H9 (cell line): ENCODE measurements around the gene VWA8. TPM values are rescaled to one million over a fixed set of nuclear protein-coding genes. Genes with fewer than 3 reads are reported as not detected.
A peak's percentile ranks its signal among the peaks of the same experiment; 100 is the strongest.

Experiments used
- DNase-seq: peaks from one replicate; pipeline ENCODE4 v3.0.0-alpha.2; 2017
- H2AFZ ChIP-seq: one replicate; pipeline ENCODE4 v1.6.1; 2013; ENCODE audit warnings: mild to moderate bottlenecking, low read length, control low read depth, moderate library complexity
- H2AK5ac ChIP-seq: 2 replicates; pipeline ENCODE4 v1.6.1; 2013; ENCODE audit warnings: low read length, control low read depth, mixed read lengths; ENCODE audit not compliant: insufficient read length
- H2BK120ac ChIP-seq: one replicate; pipeline ENCODE4 v1.6.1; 2013; ENCODE audit warnings: low read depth, mild to moderate bottlenecking, low read length, control low read depth, inconsistent platforms; ENCODE audit not compliant: poor library complexity, severe bottlenecking
- H2BK12ac ChIP-seq: 2 replicates; pipeline ENCODE4 v1.6.1; 2013; ENCODE audit warnings: low read length, control low read depth, mixed read lengths, low read depth; ENCODE audit not compliant: insufficient read length
- H2BK15ac ChIP-seq: 2 replicates; pipeline ENCODE4 v1.6.1; 2013; ENCODE audit warnings: low read depth, low read length, control low read depth
- H2BK20ac ChIP-seq: one replicate; pipeline ENCODE4 v1.6.1; 2013; ENCODE audit warnings: low read depth, mild to moderate bottlenecking, low read length, control low read depth, inconsistent platforms; ENCODE audit not compliant: poor library complexity, severe bottlenecking
- H2BK5ac ChIP-seq: 2 replicates; pipeline ENCODE4 v1.6.1; 2013; ENCODE audit warnings: low read length, control low read depth, mixed read lengths; ENCODE audit not compliant: insufficient read length
- H3K14ac ChIP-seq: 2 replicates; pipeline ENCODE4 v1.6.1; 2013; ENCODE audit warnings: low read length, control low read depth; ENCODE audit not compliant: insufficient read depth
- H3K18ac ChIP-seq: 2 replicates; pipeline ENCODE4 v1.6.1; 2013; ENCODE audit warnings: low read depth, mild to moderate bottlenecking, mixed read lengths, low read length, control low read depth; ENCODE audit not compliant: insufficient read length
- H3K23ac ChIP-seq: 2 replicates; pipeline ENCODE4 v1.6.1; 2013; ENCODE audit warnings: low read length, control low read depth, mixed read lengths, low read depth; ENCODE audit not compliant: insufficient read length
- H3K23me2 ChIP-seq: 2 replicates; pipeline ENCODE4 v1.6.1; 2013; ENCODE audit warnings: low read depth, mild to moderate bottlenecking, mixed read lengths, low read length, control low read depth; ENCODE audit not compliant: insufficient read length, poor library complexity, severe bottlenecking
- H3K27ac ChIP-seq: 2 replicates; pipeline ENCODE4 v1.5.1; 2013; ENCODE audit warnings: low read length, control low read depth, mixed read lengths, low read depth; ENCODE audit not compliant: insufficient read length
- H3K27me3 ChIP-seq: 2 replicates; pipeline ENCODE4 v1.6.1; 2013; ENCODE audit warnings: low read length, control low read depth, inconsistent platforms; ENCODE audit not compliant: insufficient read depth
- H3K4ac ChIP-seq: 2 replicates; pipeline ENCODE4 v1.6.1; 2013; ENCODE audit warnings: low read depth, mild to moderate bottlenecking, control low read depth, inconsistent platforms, low read length, moderate library complexity
- H3K4me1 ChIP-seq: 2 replicates; pipeline ENCODE4 v1.6.1; 2013; ENCODE audit warnings: low read length, control low read depth, inconsistent platforms; ENCODE audit not compliant: insufficient read depth
- H3K4me2 ChIP-seq: 2 replicates; pipeline ENCODE4 v1.6.1; 2013; ENCODE audit warnings: low read length, control low read depth, mixed read lengths; ENCODE audit not compliant: insufficient read length, insufficient read depth
- H3K56ac ChIP-seq: 2 replicates; pipeline ENCODE4 v1.6.1; 2013; ENCODE audit warnings: low read depth, mild to moderate bottlenecking, mixed read lengths, low read length, control low read depth; ENCODE audit not compliant: insufficient read length
- H3K79me1 ChIP-seq: 2 replicates; pipeline ENCODE4 v1.6.1; 2013; ENCODE audit warnings: low read depth, mild to moderate bottlenecking, moderate library complexity, low read length, control low read depth, inconsistent platforms; ENCODE audit not compliant: insufficient read depth, poor library complexity, severe bottlenecking
- H3K79me2 ChIP-seq: 2 replicates; pipeline ENCODE4 v1.6.1; 2013; ENCODE audit warnings: low read length, control low read depth, inconsistent platforms; ENCODE audit not compliant: insufficient read depth
- H3K9ac ChIP-seq: 2 replicates; pipeline ENCODE4 v1.6.1; 2013; ENCODE audit warnings: low read length, control low read depth, mixed read lengths; ENCODE audit not compliant: insufficient read length; ENCODE audit errors: extremely low read depth
- H3K9me3 ChIP-seq: one replicate; pipeline ENCODE4 v1.6.1; 2013; ENCODE audit warnings: low read depth, low read length, inconsistent platforms; ENCODE audit not compliant: control insufficient read depth
- H3T11ph ChIP-seq: one replicate; pipeline ENCODE4 v1.6.1; 2013; ENCODE audit warnings: mild to moderate bottlenecking, low read length, control low read depth, inconsistent platforms
- H4K20me1 ChIP-seq: one replicate; pipeline ENCODE4 v1.6.1; 2013; ENCODE audit not compliant: control insufficient read depth, insufficient read length, insufficient read depth
- H4K5ac ChIP-seq: 2 replicates; pipeline ENCODE4 v1.6.1; 2013; ENCODE audit warnings: low read depth, mild to moderate bottlenecking, mixed read lengths, low read length, control low read depth; ENCODE audit not compliant: insufficient read length
- H4K8ac ChIP-seq: replicated peaks from 2 replicates; pipeline ENCODE4 v1.6.1; 2013; ENCODE audit warnings: low read length, control low read depth, mixed read lengths, low read depth; ENCODE audit not compliant: insufficient read length
- H4K91ac ChIP-seq: 2 replicates; pipeline ENCODE4 v1.6.1; 2013; ENCODE audit warnings: low read depth, mild to moderate bottlenecking, moderate library complexity, mixed read lengths, low read length, control low read depth; ENCODE audit not compliant: insufficient read length
- H3K27ac Mint-ChIP-seq, 3 experiments: 2 replicates in 2 of 3; 3 replicates in 1 of 3; pipeline ENCODE4 v1.8.0; 2020 to 2021; ENCODE audit warnings: mixed read lengths in 3 of 3, mild to moderate bottlenecking in 1 of 3, moderate library complexity in 1 of 3
- H3K27me3 Mint-ChIP-seq: 2 replicates; pipeline ENCODE4 v1.8.0; 2021; ENCODE audit warnings: low read depth, mild to moderate bottlenecking, moderate library complexity, mixed read lengths
- H3K36me3 Mint-ChIP-seq, 3 experiments: 2 replicates in 2 of 3; 3 replicates in 1 of 3; pipeline ENCODE4 v1.8.0; 2020 to 2021; ENCODE audit warnings: low read depth in 3 of 3, mixed read lengths in 3 of 3; ENCODE audit not compliant: insufficient read depth in 1 of 3
- H3K4me1 Mint-ChIP-seq, 2 experiments: 2 replicates each; pipeline ENCODE4 v1.8.0; 2020; ENCODE audit warnings: mixed read lengths in 2 of 2
- H3K4me3 Mint-ChIP-seq, 2 experiments: 2 replicates in 1 of 2; 3 replicates in 1 of 2; pipeline ENCODE4 v1.8.0; 2020 to 2021; ENCODE audit warnings: mild to moderate bottlenecking in 2 of 2, mixed read lengths in 2 of 2, moderate library complexity in 1 of 2
- H3K9me3 Mint-ChIP-seq, 2 experiments: 2 replicates in 1 of 2; 3 replicates in 1 of 2; pipeline ENCODE4 v1.8.0; 2020; ENCODE audit warnings: mild to moderate bottlenecking in 2 of 2, mixed read lengths in 2 of 2, moderate library complexity in 1 of 2
- WGBS: extraction: QIAGEN DNeasy Blood & Tissue Kit; methylation state at CpG from one replicate; pipeline ENCODE4 v1.1.7; 2013; ENCODE audit warnings: missing lambda C conversion rate, low lambda C conversion rate, mixed read lengths; ENCODE audit not compliant: insufficient read length; ENCODE audit errors: extremely low coverage; 5-methylcytosine and 5-hydroxymethylcytosine counted together
- total RNA-seq: library from RNA; stranded (reverse); gene quantifications from 2 replicates; pipeline ENCODE4 v1.2.1, GENCODE V29; 2021
- TF ChIP-seq, protein P1 (sequence below): fragments of 200-600 bp; sonication (generic); conservative IDR thresholded peaks from 3 replicates; pipeline ENCODE4 v1.8.0; 2021; ENCODE audit warnings: antibody characterized with exemption, mild to moderate bottlenecking

VWA8 gene
- total RNA-seq, 1 experiment from 2014 or later = 17.4 TPM

DNA sequence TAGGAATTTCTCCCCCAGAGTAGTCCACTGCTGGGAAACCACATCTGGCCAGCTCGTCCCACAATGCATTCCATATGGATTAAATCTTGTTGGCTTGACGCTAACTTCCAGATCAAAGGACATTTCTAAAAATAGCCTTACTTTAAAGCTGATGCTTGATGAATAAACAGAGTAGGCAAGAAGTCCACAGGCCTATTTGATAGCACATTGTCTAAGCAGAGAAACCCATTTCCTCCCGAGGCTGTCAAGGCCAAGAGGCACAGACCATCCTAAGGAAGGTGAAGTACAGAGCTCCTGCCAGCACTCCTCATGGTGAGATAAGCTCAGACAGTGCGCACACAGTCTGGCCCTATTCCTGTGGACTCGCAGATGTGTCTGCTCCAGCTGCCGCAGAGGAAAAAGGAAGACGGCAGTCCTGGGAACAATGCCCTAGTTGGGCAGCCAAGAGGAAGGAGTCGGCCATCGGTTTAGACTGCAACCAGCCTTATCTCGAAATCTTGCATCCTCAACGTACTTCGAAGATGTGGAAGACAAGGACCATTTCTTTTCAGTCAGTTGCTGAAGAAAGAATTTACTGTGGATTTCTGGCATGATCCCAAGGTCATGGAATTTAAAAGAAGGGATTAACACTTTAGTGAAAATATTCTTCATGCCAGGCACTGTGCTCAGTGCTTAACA, 346.8 kb downstream of the VWA8 start:
- no peak overlapping the region for H3K9ac ChIP-seq
- H3K27me3 Mint-ChIP-seq = no peaks in the 10 kb centered on the region
- no peak overlapping the region for H2BK120ac ChIP-seq
- TF ChIP-seq, protein P1, sequence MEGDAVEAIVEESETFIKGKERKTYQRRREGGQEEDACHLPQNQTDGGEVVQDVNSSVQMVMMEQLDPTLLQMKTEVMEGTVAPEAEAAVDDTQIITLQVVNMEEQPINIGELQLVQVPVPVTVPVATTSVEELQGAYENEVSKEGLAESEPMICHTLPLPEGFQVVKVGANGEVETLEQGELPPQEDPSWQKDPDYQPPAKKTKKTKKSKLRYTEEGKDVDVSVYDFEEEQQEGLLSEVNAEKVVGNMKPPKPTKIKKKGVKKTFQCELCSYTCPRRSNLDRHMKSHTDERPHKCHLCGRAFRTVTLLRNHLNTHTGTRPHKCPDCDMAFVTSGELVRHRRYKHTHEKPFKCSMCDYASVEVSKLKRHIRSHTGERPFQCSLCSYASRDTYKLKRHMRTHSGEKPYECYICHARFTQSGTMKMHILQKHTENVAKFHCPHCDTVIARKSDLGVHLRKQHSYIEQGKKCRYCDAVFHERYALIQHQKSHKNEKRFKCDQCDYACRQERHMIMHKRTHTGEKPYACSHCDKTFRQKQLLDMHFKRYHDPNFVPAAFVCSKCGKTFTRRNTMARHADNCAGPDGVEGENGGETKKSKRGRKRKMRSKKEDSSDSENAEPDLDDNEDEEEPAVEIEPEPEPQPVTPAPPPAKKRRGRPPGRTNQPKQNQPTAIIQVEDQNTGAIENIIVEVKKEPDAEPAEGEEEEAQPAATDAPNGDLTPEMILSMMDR = no peak
- no peaks in the 10 kb centered on the region for H3K27me3 ChIP-seq
- no peaks in the 10 kb centered on the region for H3K79me2 ChIP-seq
- peaks cover 4 to 5% of the 10 kb centered on the region in 2 experiments; a peak in 2 of 5 replicates for H3K9me3 Mint-ChIP-seq
- no peak overlapping the region for H4K8ac ChIP-seq
- no peak overlapping the region for H3K4me2 ChIP-seq
- WGBS = no CpG with 5 or more reads among the region's 12 CpGs
- H3T11ph ChIP-seq = no peak overlapping the region
- H4K91ac ChIP-seq = no peak overlapping the region
- H3K18ac ChIP-seq = no peak overlapping the region
- H3K4me3 Mint-ChIP-seq = no peak overlapping the region
- no peak overlapping the region for H2BK12ac ChIP-seq
- no peak overlapping the region for H2BK20ac ChIP-seq
- H2BK15ac ChIP-seq = no peak overlapping the region
- H3K14ac ChIP-seq = no peak overlapping the region
- peaks cover 0 to 4% of the 10 kb centered on the region in 2 experiments; a peak in 1 of 4 replicates for H3K4me1 Mint-ChIP-seq
- no peak overlapping the region for H2AK5ac ChIP-seq
- H3K27ac Mint-ChIP-seq = peak overlapping the region in 1 of 3 experiments; percentile 59; a peak in 1 of 7 replicates
- no peak overlapping the region for H2BK5ac ChIP-seq
- peaks cover 0 to 12% (median 2%) of the 10 kb centered on the region in 3 experiments; a peak in 5 of 7 replicates for H3K36me3 Mint-ChIP-seq
- H3K23ac ChIP-seq = no peak overlapping the region
- H3K79me1 ChIP-seq = no peaks in the 10 kb centered on the region
- H3K23me2 ChIP-seq = no peaks in the 10 kb centered on the region
- no peak overlapping the region for H3K56ac ChIP-seq
- no peak overlapping the region for H3K4ac ChIP-seq
- no peak overlapping the region for H4K5ac ChIP-seq
- H4K20me1 ChIP-seq = no peaks in the 10 kb centered on the region
- H3K4me1 ChIP-seq = no peaks in the 10 kb centered on the region
- no peak overlapping the region for H3K27ac ChIP-seq
- DNase-seq = no peak
- H3K9me3 ChIP-seq = no peaks in the 10 kb centered on the region
- H2AFZ ChIP-seq = no peak overlapping the region
